ENCODE results near the gene ZCCHC7. TPM values are rescaled to one million over a fixed set of nuclear protein-coding genes. Genes with fewer than 3 reads are reported as not detected.
"Not testable (repeated sequence)": the region's sequence is repeated elsewhere in the genome, so short reads cannot be mapped to it uniquely, and the experiment has no call there.

Gene ZCCHC7
- total RNA-seq, 1 donor from 2014 or later: 6.3 TPM

- DNase-seq: no peak
- ATAC-seq (ENCODE audit: poor library complexity): no peak
- intact Hi-C loops (cut with DNase I): no loop called here
Measured at GRCh38 chr9:37302277-37302676, 181.9 kb downstream of the ZCCHC7 start.

DNA sequence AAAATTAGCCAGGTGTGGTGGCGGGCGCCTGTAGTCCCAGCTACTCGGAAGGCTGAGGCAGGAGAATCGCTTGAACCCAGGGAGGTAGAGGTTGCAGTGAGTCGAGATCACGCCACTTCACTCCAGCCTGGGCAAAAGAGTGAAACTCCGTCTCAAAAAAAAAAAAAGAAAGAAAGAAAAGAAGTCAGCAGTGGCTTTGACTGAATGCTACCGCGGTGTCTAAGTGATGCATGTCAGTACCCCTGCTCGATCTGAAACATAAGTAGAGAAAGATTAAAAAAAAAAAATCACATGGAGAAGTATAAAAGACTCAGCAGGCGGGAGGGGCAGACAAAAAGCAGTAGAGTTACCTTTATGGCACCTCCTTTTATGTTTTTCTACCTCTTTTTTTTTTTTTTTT lies 182.9 kb downstream of the ZCCHC7 start:
- DNase-seq; intact Hi-C loops (cut with DNase I); ATAC-seq (ENCODE audit: poor library complexity): not testable (repeated sequence)

GRCh38 chr9:37309136-37309535 lies 188.8 kb downstream of the ZCCHC7 start:
- intact Hi-C loops (cut with DNase I): no loop called here
- no peak for DNase-seq
- no peak for ATAC-seq (ENCODE audit: poor library complexity)

DNA sequence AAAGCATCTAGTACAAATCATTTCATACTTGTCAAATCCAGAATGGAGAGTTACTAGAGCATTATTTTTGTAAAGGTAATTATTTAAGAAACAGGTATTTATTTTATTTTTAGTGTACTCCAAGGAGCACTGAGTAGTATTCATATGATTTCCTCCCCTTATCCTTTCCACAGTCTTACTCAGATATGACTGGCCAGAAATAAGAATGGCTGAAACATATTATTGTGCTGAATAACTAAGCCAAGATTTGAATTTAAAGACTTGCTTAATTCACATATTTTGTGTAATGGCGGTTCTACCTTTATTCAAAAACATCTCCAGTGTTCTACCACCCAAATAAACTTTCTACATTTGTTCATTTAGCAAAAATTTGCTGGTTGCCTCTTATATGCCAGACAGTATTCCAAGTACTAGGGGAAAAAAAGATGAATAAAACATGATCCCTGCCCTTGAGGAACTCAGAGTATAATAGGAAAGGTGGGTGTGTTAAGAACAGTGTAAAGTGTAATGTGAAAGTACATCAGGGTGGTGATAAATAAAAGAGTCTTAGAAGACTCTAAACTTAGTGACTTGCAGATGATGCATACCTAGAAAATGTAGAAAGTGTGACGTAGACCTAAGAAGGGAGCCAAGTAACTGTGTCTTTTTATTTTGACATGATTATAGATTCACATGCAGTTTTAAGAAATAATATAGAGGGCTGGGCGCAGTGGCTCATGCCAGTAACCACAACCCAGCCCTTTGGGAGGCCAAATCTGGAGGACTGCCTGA lies 191.7 kb downstream of the ZCCHC7 start:
- intact Hi-C loops (cut with DNase I): no loop called here
- DNase-seq: no peak
- ATAC-seq (ENCODE audit: poor library complexity): no peak

DNA sequence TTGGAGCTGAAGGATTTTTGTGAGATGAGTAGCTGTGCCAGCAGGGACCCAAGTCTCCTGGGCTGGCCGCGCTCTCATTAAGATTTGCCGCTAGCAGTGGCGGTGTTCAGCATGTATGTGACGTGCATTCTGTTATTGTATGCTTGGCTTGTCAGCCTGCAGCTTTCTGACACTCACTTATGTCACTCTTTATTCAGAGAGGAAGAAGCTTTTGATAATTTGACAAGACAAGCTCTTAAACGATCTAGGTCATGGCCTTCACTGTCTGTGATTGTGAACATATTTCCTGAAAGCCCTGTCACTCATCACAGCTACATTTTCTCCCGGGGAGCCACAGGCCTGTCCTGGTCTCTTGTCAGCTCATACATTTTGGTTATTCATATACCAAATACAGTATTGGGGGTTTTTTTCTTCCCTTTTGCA lies 203.9 kb downstream of the ZCCHC7 start:
- DNase-seq: no peak
- peak; percentile 59 for ATAC-seq (ENCODE audit: poor library complexity)
- intact Hi-C loops (cut with DNase I): no loop called here

GRCh38 chr9:37324691-37325490 lies 204.5 kb downstream of the ZCCHC7 start:
- intact Hi-C loops (cut with DNase I): no loop called here
- ATAC-seq (ENCODE audit: poor library complexity) (no peak), DNase-seq (no peak)

GRCh38 chr9:37325778-37326177 lies 205.4 kb downstream of the ZCCHC7 start:
- no peak for ATAC-seq (ENCODE audit: poor library complexity)
- intact Hi-C loops (cut with DNase I): no loop called here
- DNase-seq: no peak

GRCh38 chr9:37327553-37327952 lies 207.2 kb downstream of the ZCCHC7 start:
- no peak for DNase-seq
- intact Hi-C loops (cut with DNase I): no loop called here
- no peak for ATAC-seq (ENCODE audit: poor library complexity)

- intact Hi-C loops (cut with DNase I): no loop called here
- ATAC-seq (ENCODE audit: poor library complexity): no peak
- DNase-seq: no peak
Measured at GRCh38 chr9:37328556-37329227, 208.3 kb downstream of the ZCCHC7 start.

DNA sequence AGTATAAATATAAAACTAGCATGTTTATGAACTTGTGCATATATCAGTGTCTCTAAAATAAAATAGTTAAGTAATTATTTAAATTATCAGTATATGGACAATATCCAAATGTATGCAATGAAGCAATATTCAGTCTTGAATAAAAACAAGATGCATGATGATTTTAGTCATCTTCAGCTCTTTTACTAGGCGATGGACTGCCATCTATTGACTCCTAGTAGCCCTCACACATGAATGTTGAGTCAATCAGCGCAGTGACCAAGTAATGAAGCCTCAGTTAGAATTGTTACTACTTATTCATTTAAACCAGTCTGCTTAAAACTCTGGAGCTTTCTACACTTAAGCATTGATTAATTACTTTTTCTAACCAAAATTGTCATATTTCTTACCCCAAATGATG lies 209.2 kb downstream of the ZCCHC7 start:
- no peak for DNase-seq

DNA sequence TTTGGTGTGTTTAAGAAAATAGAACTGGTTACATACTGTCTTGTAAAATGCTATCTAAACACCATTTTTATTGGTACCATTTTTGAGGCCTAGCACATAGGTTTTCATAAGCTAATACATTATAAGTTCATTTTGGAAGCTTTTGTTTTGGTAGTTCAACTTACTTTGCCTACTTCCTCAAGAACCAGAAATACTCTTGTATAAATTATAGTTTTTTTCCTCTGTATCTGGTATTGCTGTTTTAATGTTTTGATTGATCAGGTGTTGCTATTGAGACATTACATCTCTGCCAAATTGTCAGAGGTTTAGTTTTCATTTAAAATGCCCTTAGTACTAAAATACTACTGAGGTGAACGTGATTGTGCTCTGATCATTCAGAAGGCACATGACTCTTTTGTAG lies 211.5 kb downstream of the ZCCHC7 start:
- intact Hi-C loops (cut with DNase I): no loop called here
- no peak for DNase-seq
- no peak for ATAC-seq (ENCODE audit: poor library complexity)

More for the DNA sequence above, 209.2 kb downstream of the ZCCHC7 start:
- ATAC-seq (ENCODE audit: poor library complexity): no peak
- intact Hi-C loops (cut with DNase I): no loop called here

- ATAC-seq (ENCODE audit: poor library complexity): no peak
- intact Hi-C loops (cut with DNase I): no loop called here
- no peak for DNase-seq
Measured at GRCh38 chr9:37332578-37332977, 212.2 kb downstream of the ZCCHC7 start.

DNA sequence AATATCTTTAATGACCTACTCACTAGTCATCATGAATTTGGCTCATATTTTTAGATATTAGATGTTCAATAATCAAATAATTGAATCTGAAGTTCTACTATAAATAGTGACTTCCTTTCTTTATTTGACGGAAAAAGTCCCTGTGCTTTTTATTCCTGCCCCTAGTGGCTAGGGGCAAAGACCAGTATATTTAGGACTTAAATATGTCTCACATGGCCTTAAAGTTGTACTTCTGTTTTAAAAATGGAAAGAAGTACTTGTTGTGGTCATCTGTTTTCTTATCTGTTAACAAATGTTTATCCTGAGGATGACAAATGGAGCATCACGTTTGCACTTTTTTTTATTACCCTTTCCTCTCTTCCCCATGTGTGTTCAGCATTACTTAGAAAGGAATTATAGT lies 212.9 kb downstream of the ZCCHC7 start:
- no peak for ATAC-seq (ENCODE audit: poor library complexity)
- intact Hi-C loops (cut with DNase I): no loop called here

DNA sequence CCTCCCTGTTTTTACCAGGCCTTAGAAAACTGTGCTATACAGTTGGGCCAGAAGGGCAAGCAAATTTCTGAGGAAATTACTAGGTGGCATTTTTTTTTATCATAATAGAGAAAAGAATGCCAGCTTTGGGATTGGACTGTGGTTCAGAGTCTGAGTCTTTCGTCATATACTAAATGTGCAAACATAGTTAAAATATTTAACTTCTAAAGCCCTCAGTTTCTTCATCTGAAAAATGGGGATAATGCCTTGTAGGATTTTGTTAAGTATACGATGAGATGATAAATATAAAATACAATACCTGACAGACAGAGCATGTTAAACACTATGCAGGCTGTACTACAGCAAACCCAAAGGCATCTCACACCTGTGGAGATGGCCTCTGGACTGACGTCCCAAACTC lies 214.9 kb downstream of the ZCCHC7 start:
- no peak for ATAC-seq (ENCODE audit: poor library complexity)
- intact Hi-C loops (cut with DNase I): no loop called here
- DNase-seq: no peak

More for the DNA sequence above, 212.9 kb downstream of the ZCCHC7 start:
- no peak for DNase-seq

- DNase-seq: no peak
- ATAC-seq (ENCODE audit: poor library complexity): no peak
- intact Hi-C loops (cut with DNase I): no loop called here
Measured at GRCh38 chr9:37336150-37336549, 215.8 kb downstream of the ZCCHC7 start.

GRCh38 chr9:37337301-37337890 lies 217.0 kb downstream of the ZCCHC7 start:
- intact Hi-C loops (cut with DNase I): no loop called here

DNA sequence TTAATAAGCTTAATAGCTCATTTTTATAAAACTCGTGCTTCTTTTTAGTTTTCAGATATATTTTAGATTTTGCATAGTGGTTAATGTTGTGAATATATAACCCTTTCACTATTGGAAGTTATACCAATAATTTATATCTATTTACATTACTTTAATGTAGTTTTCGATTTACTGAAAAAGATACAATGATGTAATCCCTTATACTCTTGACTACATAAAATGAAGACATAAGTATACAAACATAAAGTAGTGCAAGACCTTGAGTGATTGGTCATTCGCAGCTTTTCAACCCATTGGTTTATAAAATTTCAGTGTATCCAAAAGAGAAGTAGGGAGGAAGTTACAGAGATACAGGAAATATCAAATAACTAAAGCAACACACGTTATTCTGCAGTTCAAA lies 217.8 kb downstream of the ZCCHC7 start:
- no peak for ATAC-seq (ENCODE audit: poor library complexity)
- DNase-seq: no peak
- intact Hi-C loops (cut with DNase I): no loop called here

More at GRCh38 chr9:37337301-37337890, 217.0 kb downstream of the ZCCHC7 start:
- DNase-seq: no peak
- ATAC-seq (ENCODE audit: poor library complexity): no peak

GRCh38 chr9:37339923-37340322 lies 219.5 kb downstream of the ZCCHC7 start:
- no peak for ATAC-seq (ENCODE audit: poor library complexity)
- intact Hi-C loops (cut with DNase I): no loop called here

GRCh38 chr9:37340961-37341360 lies 220.6 kb downstream of the ZCCHC7 start:
- DNase-seq (no peak), ATAC-seq (ENCODE audit: poor library complexity) (no peak)
- intact Hi-C loops (cut with DNase I): no loop called here

More at GRCh38 chr9:37339923-37340322, 219.5 kb downstream of the ZCCHC7 start:
- no peak for DNase-seq
